Nephron (organoid): ENCODE results near the gene IL21.

Experiments
- H3K27ac Mint-ChIP-seq, 3 experiments: 2 replicates each; pipeline ENCODE4 v1.8.0; 2020; ENCODE audit warnings: mixed read lengths in 3 of 3, mild to moderate bottlenecking in 2 of 3, moderate library complexity in 1 of 3
- H3K27me3 Mint-ChIP-seq: 2 replicates; pipeline ENCODE4 v1.8.0; 2021; ENCODE audit warnings: low read depth, mild to moderate bottlenecking, moderate library complexity, mixed read lengths
- H3K36me3 Mint-ChIP-seq: 2 replicates; pipeline ENCODE4 v1.8.0; 2020; ENCODE audit warnings: low read depth, mixed read lengths
- H3K4me1 Mint-ChIP-seq: 2 replicates; pipeline ENCODE4 v1.8.0; 2020; ENCODE audit warnings: mixed read lengths
- H3K4me3 Mint-ChIP-seq, 3 experiments: 2 replicates each; pipeline ENCODE4 v1.8.0; 2020; ENCODE audit warnings: mild to moderate bottlenecking in 3 of 3, mixed read lengths in 3 of 3, moderate library complexity in 2 of 3
- H3K9me3 Mint-ChIP-seq: 2 replicates; pipeline ENCODE4 v1.8.0; 2020; ENCODE audit warnings: mixed read lengths
- TF ChIP-seq, protein P1 (sequence below), 3 experiments: fragments of 200-600 bp; sonication (generic); IDR thresholded peaks; one replicate each; pipeline ENCODE4 v1.5.0; 2021; ENCODE audit warnings: antibody characterized with exemption in 3 of 3; ENCODE audit not compliant: unreplicated experiment in 3 of 3

IL21 gene

DNA sequence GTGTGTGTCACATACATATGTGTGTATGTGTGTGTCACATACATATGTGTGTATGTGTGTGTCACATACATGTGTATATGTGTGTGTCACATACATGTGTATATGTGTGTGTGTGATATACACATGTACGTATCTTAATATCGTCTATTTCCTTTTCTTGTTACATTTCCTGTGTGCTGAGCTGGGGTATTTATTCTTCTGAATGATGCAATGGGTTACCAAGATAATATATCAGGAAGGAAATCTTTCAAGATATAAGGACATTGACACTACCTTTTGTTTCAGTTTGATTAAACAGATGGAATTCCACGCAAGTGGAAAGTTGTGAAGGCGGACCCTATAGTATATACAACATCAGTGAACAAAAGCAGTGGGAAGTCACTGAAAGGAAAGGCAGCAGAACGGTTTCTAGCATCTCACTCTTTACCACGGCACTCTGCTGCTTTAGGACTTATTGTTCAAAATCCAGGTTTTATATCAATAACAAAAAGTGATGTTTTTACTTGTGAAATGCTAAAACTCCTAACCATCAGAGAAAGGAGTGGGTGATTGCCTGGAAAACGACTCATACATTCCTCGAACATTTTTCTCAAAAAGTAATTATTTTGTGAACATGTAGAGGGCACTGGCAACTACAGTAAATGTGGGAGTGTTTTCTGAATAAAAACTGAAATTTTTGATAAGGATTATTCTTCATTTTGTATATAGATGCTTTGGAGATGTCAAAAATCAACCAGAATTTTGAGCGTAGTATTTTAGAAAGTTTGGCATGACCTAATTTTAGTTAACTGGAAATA lies 43.1 kb upstream of the IL21 start:
- H3K27ac Mint-ChIP-seq, result no peak overlapping the region
- H3K9me3 Mint-ChIP-seq, result no peaks in the 10 kb centered on the region
- no peaks in the 10 kb centered on the region for H3K27me3 Mint-ChIP-seq
- no peaks in the 10 kb centered on the region for H3K36me3 Mint-ChIP-seq
- H3K4me1 Mint-ChIP-seq, result peaks cover 11% of the 10 kb centered on the region
- no peak overlapping the region for H3K4me3 Mint-ChIP-seq
- TF ChIP-seq, protein P1, sequence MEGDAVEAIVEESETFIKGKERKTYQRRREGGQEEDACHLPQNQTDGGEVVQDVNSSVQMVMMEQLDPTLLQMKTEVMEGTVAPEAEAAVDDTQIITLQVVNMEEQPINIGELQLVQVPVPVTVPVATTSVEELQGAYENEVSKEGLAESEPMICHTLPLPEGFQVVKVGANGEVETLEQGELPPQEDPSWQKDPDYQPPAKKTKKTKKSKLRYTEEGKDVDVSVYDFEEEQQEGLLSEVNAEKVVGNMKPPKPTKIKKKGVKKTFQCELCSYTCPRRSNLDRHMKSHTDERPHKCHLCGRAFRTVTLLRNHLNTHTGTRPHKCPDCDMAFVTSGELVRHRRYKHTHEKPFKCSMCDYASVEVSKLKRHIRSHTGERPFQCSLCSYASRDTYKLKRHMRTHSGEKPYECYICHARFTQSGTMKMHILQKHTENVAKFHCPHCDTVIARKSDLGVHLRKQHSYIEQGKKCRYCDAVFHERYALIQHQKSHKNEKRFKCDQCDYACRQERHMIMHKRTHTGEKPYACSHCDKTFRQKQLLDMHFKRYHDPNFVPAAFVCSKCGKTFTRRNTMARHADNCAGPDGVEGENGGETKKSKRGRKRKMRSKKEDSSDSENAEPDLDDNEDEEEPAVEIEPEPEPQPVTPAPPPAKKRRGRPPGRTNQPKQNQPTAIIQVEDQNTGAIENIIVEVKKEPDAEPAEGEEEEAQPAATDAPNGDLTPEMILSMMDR (IDR thresholded peaks at IDR 0.05; ENCODE audit: unreplicated experiment in 3 of 3), result no peak

DNA sequence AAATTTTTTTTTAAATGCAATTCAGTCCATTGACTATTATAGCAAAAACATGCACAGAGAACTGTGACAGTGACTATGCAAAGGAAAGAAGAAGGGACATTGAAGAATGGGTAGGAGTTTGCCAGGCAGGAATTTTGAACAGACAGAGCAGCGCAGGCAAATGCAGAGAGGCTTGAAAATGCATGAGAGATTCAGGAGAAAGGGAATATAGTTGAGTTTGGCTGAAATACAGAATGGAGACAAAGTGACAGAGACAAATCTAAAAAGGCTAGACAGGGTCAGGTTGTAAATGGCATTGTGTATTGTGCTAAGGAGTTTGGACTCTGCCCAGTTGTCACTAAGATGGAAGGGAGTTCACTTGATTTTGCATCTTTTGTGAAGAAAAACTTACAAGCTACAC lies 42.4 kb upstream of the IL21 start:
- Mint-ChIP-seq H3K9me3 (peaks cover 1% of the 10 kb centered on the region), H3K4me1 (peaks cover 11% of the 10 kb centered on the region), H3K27me3 (no peaks in the 10 kb centered on the region), H3K27ac (no peak overlapping the region), H3K4me3 (no peak overlapping the region), H3K36me3 (no peaks in the 10 kb centered on the region)
- TF ChIP-seq, protein P1 (IDR thresholded peaks at IDR 0.05; ENCODE audit: unreplicated experiment in 3 of 3), result no peak

DNA sequence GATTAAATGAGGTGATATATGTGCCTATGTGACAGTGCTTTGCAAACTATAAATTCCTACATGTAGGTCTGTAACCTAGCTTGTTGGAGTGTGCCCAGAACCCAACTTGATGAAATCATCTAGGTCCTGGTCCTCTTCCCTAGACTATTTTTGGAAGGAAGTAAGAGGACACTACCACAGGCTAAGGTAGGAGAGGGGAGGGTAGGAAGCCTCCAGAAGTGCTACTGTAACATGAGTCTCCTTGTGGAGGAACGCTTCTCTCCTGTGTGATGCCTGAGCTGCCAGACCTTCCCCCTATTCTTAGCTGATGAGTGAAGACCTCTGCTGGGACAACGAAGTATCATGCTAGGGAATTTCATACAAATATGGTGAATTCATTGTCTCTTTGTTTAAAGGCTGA lies 41.8 kb upstream of the IL21 start:
- Mint-ChIP-seq H3K9me3 (peaks cover 4% of the 10 kb centered on the region), H3K36me3 (no peaks in the 10 kb centered on the region), H3K27ac (no peak overlapping the region)

DNA sequence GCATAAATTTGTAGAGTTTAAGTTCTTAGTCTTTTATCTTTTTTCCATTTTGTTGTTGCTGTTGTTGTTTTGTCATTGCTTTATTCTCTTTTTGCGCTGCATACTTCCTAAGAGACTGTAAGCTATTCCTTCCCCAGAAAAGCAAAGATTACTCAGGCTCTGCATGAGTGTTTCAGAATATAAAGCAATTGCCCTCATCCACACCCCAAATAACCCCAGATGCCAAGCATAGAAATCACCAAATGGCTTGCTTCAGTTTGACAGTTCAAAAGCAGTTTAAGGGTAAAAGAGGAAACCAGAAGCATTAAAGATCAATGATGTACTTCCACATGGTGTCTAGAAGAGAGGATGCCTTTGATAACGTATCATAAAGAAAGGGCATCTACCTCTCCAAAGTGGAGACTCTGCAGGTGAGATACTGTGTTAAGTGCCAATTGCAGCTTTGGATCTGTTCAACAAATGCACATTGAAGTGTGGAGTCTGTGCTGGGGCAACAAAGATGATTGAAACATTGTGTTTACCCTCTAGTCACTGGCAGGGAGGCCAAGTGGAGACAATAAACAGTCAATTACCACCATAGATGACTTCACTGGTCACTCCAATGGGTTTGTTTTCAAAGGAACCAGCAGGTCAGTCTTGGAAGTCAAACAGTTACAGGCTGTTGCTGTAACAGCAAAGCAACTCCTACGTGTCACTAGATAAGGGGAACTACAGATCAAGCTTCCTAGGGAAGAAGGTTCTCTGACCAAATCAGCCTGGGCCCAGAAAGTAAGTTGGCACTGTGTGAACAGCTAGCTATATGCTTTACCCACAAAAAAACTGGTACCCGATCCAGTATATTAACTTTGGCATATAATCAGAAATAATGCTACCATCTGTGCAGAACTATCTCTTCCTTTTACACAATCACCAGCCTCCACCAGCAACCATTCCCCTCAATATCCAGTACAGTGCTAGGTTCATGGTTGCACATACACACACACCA lies 40.6 kb upstream of the IL21 start:
- peaks cover 9% of the 10 kb centered on the region for H3K9me3 Mint-ChIP-seq
- no peak overlapping the region for H3K4me3 Mint-ChIP-seq
- no peaks in the 10 kb centered on the region for H3K36me3 Mint-ChIP-seq
- no peaks in the 10 kb centered on the region for H3K27me3 Mint-ChIP-seq
- H3K27ac Mint-ChIP-seq, result no peak overlapping the region
- TF ChIP-seq, protein P1 (IDR thresholded peaks at IDR 0.05; ENCODE audit: unreplicated experiment in 3 of 3), result no peak
- peaks cover 6% of the 10 kb centered on the region for H3K4me1 Mint-ChIP-seq

More for the DNA sequence above, 41.8 kb upstream of the IL21 start:
- no peaks in the 10 kb centered on the region for H3K27me3 Mint-ChIP-seq
- H3K4me1 Mint-ChIP-seq, result peaks cover 11% of the 10 kb centered on the region
- TF ChIP-seq, protein P1 (IDR thresholded peaks at IDR 0.05; ENCODE audit: unreplicated experiment in 3 of 3), result no peak
- no peak overlapping the region for H3K4me3 Mint-ChIP-seq

DNA sequence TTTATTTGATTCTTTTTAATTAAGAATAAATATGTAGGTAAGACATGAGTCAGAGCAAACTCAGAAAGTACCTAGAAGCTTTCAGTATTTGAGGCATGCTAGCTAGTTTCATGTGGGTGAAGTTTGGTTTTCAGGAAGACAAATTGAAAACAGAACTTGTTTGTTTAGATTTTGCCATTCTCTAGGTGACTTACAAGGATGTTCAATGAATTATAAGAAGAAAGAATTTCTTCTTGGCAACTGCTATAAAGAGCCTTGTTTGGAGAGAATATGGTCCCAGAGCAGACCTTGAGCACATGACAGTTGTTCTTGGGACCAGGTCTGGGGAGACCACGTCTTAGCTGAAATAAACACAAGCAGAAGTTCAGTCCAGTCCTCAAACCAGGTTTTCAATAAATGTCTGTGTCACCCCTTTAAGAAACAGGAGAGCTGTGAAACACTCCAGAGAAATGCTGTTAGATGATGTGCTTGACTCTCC lies 38.0 kb upstream of the IL21 start:
- Mint-ChIP-seq H3K27ac (no peak overlapping the region), H3K9me3 (peaks cover 9% of the 10 kb centered on the region), H3K27me3 (no peaks in the 10 kb centered on the region), H3K4me1 (peaks cover 3% of the 10 kb centered on the region), H3K36me3 (no peaks in the 10 kb centered on the region), H3K4me3 (no peak overlapping the region)
- TF ChIP-seq, protein P1 (IDR thresholded peaks at IDR 0.05; ENCODE audit: unreplicated experiment in 3 of 3), result no peak
